HL-60/S4 treated with retinoic acid at 250 ng/mL for 4 days and 3 days (cell line): Measurements from ENCODE around the gene RILP.

Experiments
- in situ Hi-C: fragments of 300-500 bp; cut with MboI; formaldehyde crosslinking; loops from 2 replicates; pipeline ENCODE4 v1.7.0; 2022; ENCODE audit warnings: low sequenced_read_pairs

Gene RILP

GRCh38 chr17:1648173-1648962 lies 1.3 kb downstream of the RILP start:
- in situ Hi-C loops = no loop called here

GRCh38 chr17:1647802-1648171 lies 1.9 kb downstream of the RILP start:
- in situ Hi-C loops = no loop called here

- in situ Hi-C loops = no loop called here
Measured at GRCh38 chr17:1646199-1646875, 3.3 kb downstream of the RILP start.

GRCh38 chr17:1645207-1646171 lies 4.2 kb downstream of the RILP start, which contains the start of gene SCARF1:
Gene SCARF1, minus strand, starts transcription at chr17:1645732. Its CDS starts 35 bp downstream, at chr17:1645697.
- in situ Hi-C loops = no loop called here

- in situ Hi-C loops = no loop called here
Measured at GRCh38 chr17:1644493-1645206, 5.0 kb downstream of the RILP start.

GRCh38 chr17:1643999-1644492 lies 5.6 kb downstream of the RILP start:
- in situ Hi-C loops = no loop called here

- in situ Hi-C loops = no loop called here
Measured at GRCh38 chr17:1643293-1643998, 6.2 kb downstream of the RILP start.

- in situ Hi-C loops = no loop called here
Measured at GRCh38 chr17:1641065-1641403, 8.6 kb downstream of the RILP start.

- in situ Hi-C loops = no loop called here
Measured at GRCh38 chr17:1640329-1641064, 9.2 kb downstream of the RILP start.

GRCh38 chr17:1639549-1640180 lies 10.0 kb downstream of the RILP start:
- in situ Hi-C loops = no loop called here

- in situ Hi-C loops = no loop called here
Measured at GRCh38 chr17:1638624-1639300, 10.9 kb downstream of the RILP start.

- in situ Hi-C loops = no loop called here
Measured at GRCh38 chr17:1638171-1638590, 11.5 kb downstream of the RILP start.

GRCh38 chr17:1636732-1637285 lies 12.9 kb downstream of the RILP start:
- in situ Hi-C loops = no loop called here

- in situ Hi-C loops = no loop called here
Measured at GRCh38 chr17:1635675-1636465, 13.8 kb downstream of the RILP start.

- in situ Hi-C loops = no loop called here
Measured at GRCh38 chr17:1634841-1635650, 14.6 kb downstream of the RILP start.

GRCh38 chr17:1630662-1631061 lies 19.0 kb downstream of the RILP start:
- in situ Hi-C loops = no loop called here
